ENCODE results near the gene IRAK1. TPM values are rescaled to one million over a fixed set of nuclear protein-coding genes. Genes with fewer than 3 reads are reported as not detected.

Gene IRAK1
- total and polyA plus RNA-seq, 2 of the 8 experiments (the other 6 are each of a cell fraction or from before 2014, with no cell fraction given) = 26.6 to 41.7 TPM

DNA sequence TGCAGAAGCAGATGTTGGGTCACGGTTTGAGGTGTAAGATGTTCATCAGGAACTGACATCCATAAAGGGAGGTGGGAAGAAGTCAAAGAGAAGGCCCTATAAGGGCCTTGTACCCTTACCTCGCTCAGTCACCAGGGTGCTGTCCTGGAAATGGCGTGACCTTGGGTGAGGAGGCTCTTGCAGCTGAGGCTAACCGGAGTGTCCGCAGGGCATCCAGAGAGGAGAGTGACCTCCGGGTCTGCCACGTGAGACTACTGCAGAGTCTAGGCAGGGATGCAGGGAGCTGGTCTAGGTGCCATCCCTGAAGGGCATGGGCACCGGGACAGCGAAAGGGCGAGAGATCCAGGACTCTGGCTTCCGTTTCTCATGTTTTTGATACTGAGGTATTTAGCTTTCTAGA lies 28.7 kb upstream of the IRAK1 start:
- Histone ChIP-seq H3K79me1 (ENCODE audit: low read depth, low read length) (peaks cover 7% of the 10 kb centered on the region; the same call in 1 of the 2 replicates), H3K79me2 (ENCODE audit: control insufficient read depth in 1 of 2, insufficient read depth in 2 of 2, low read length in 2 of 2) (peaks cover 0 to 44% of the 10 kb centered on the region in 2 experiments; a peak in 2 of 4 replicates), H4K91ac (replicated peaks; ENCODE audit: insufficient read length, low read length) (no peak overlapping the region), H2BK12ac (ENCODE audit: low read depth, low read length) (no peak overlapping the region), H3K23me2 (ENCODE audit: low read depth, low read length) (no peaks in the 10 kb centered on the region), H3K4me2 (ENCODE audit: insufficient read depth in 1 of 2, low read depth in 2 of 2, low read length in 2 of 2) (no peak overlapping the region), H3K9me3 (ENCODE audit: insufficient read depth in 2 of 2, low read depth in 1 of 2, low read length in 1 of 2) (no peaks in the 10 kb centered on the region), H3K14ac (ENCODE audit: insufficient read length) (no peak overlapping the region), H2BK120ac (replicated peaks; ENCODE audit: low read depth, low read length) (no peak overlapping the region), H4K5ac (ENCODE audit: insufficient read length, low read depth, low read length) (no peak overlapping the region), H3K56ac (replicated peaks; ENCODE audit: insufficient read length, low read depth, low read length) (no peak overlapping the region), H3K4me3 (ENCODE audit: extremely low read depth in 1 of 4, insufficient read depth in 2 of 4, low read depth in 3 of 4, low read length in 4 of 4) (no peak overlapping the region), H2BK20ac (ENCODE audit: low read length) (no peak overlapping the region), H3K18ac (ENCODE audit: extremely low read depth, low read length) (no peak overlapping the region), H4K20me1 (replicated peaks in 1 of 2; ENCODE audit: control insufficient read depth in 1 of 2, insufficient read depth in 2 of 2, low read length in 2 of 2) (peaks cover 0 to 3% of the 10 kb centered on the region in 2 experiments), H2AFZ (ENCODE audit: low read length) (no peak overlapping the region), H3K36me3 (ENCODE audit: control insufficient read depth in 2 of 4, insufficient read depth in 4 of 4, low read length in 3 of 4) (no peaks in the 10 kb centered on the region), H2BK15ac (ENCODE audit: low read length) (no peak overlapping the region), H3K23ac (ENCODE audit: insufficient read length) (no peak overlapping the region), H3K27ac (ENCODE audit: low read depth, low read length) (no peak overlapping the region), H3K4ac (replicated peaks; ENCODE audit: insufficient read length, low read depth, low read length) (no peak overlapping the region), H2BK5ac (ENCODE audit: low read depth, low read length) (no peak overlapping the region), H3K27me3 (replicated peaks in 1 of 4; ENCODE audit: control insufficient read depth in 3 of 4, extremely low read depth in 1 of 4, insufficient read depth in 3 of 4, low read length in 3 of 4) (no peaks in the 10 kb centered on the region), H3K9ac (replicated peaks in 1 of 4; ENCODE audit: extremely low read depth in 1 of 4, low read depth in 3 of 4, low read length in 3 of 4) (no peak overlapping the region), H4K8ac (ENCODE audit: extremely low read depth, insufficient read depth, low read length) (no peak overlapping the region), H2AK5ac (ENCODE audit: low read depth, low read length) (no peak overlapping the region), H3K4me1 (replicated peaks in 1 of 4; ENCODE audit: control insufficient read depth in 3 of 4, insufficient read depth in 4 of 4, low read length in 3 of 4) (no peaks in the 10 kb centered on the region; a peak in 1 of 7 replicates)
- ChIA-PET POLR2A (ENCODE audit: partially characterized antibody) (no interaction called here), CTCF (ENCODE audit: partially characterized antibody) (interaction anchor here (1.3 to 2.0 kb wide), 5 partner anchors 12 to 35 kb away, joined by 4 to 6 read pairs (median 5); partner anchors contain the start of gene IRAK1)
- TF ChIP-seq JUN (IDR thresholded peaks at IDR 0.05; ENCODE audit: low read depth, low read length) = no peak
- no peak for TF ChIP-seq CREB1 (IDR thresholded peaks at IDR 0.05)
- TF ChIP-seq CBX8 (IDR thresholded peaks at IDR 0.05; ENCODE audit: borderline replicate concordance, low read depth, low read length) = no peak
- TF ChIP-seq CBX5 (IDR thresholded peaks at IDR 0.05; ENCODE audit: low read depth, low read length) = no peak
- no peak for TF ChIP-seq CEBPB (IDR thresholded peaks at IDR 0.05; ENCODE audit: low read depth, low read length)
- TF ChIP-seq HDAC2 (IDR thresholded peaks at IDR 0.05; ENCODE audit: borderline replicate concordance in 1 of 2, low read depth in 2 of 2, low read length in 2 of 2) = no peak
- TF ChIP-seq ASH2L (IDR thresholded peaks at IDR 0.05; ENCODE audit: low read length) = no peak
- TF ChIP-seq HDAC6 (IDR thresholded peaks at IDR 0.05; ENCODE audit: low read depth, low read length) = no peak
- no peak for TF ChIP-seq MAFK (IDR thresholded peaks at IDR 0.05; ENCODE audit: low read depth, low read length)
- no peak for FAIRE-seq
- WGBS, 2 experiments (ENCODE audit: extremely low coverage in 1 of 2, insufficient coverage in 1 of 2, insufficient read length in 1 of 2, insufficient replicate concordance in 2 of 2, low coverage in 1 of 2, low lambda C conversion rate in 2 of 2, missing lambda C conversion rate in 1 of 2) = 92% methylated on average over 10 of the region's 11 CpGs; no CpG with 5 or more reads in 1 of the 2 experiments
- DNase-seq (ENCODE audit: low read depth in 1 of 2, low spot score in 2 of 2) = no peak
